Loucy (cell line): ENCODE measurements around the gene TOR3A.

Source experiments
- H2AFZ ChIP-seq: fragments of 200-600 bp; sonication (generic); 2 replicates; pipeline ENCODE4 v1.6.0; 2016; ENCODE audit warnings: antibody characterized with exemption, mild to moderate bottlenecking, low read length, moderate library complexity
- H3F3A ChIP-seq: fragments of 200-600 bp; 2 replicates; pipeline ENCODE4 v1.6.0; 2016; ENCODE audit warnings: antibody characterized with exemption, low read depth, mild to moderate bottlenecking
- H3K27me3 ChIP-seq: fragments of 200-600 bp; sonication (generic); 2 replicates; pipeline ENCODE4 v1.6.1; 2014; ENCODE audit warnings: low read length, mild to moderate bottlenecking; ENCODE audit not compliant: insufficient read depth, poor library complexity, severe bottlenecking
- H3K36me3 ChIP-seq: fragments of 200-600 bp; sonication (generic); 2 replicates; pipeline ENCODE4 v1.6.1; 2016; ENCODE audit warnings: low read length; ENCODE audit not compliant: insufficient read depth
- H3K4me1 ChIP-seq: fragments of 200-600 bp; sonication (generic); 2 replicates; pipeline ENCODE4 v1.5.1; 2014; ENCODE audit warnings: low read length, mild to moderate bottlenecking; ENCODE audit not compliant: insufficient read depth, poor library complexity, severe bottlenecking
- H3K4me2 ChIP-seq: fragments of 200-600 bp; sonication (generic); 2 replicates; pipeline ENCODE4 v1.6.0; 2014; ENCODE audit warnings: antibody characterized with exemption, low read length, low read depth, mild to moderate bottlenecking; ENCODE audit not compliant: poor library complexity, severe bottlenecking
- H3K4me3 ChIP-seq: fragments of 200-600 bp; sonication (generic); 2 replicates; pipeline ENCODE4 v1.5.1; 2014; ENCODE audit warnings: low read length, mild to moderate bottlenecking, mixed read lengths; ENCODE audit not compliant: poor library complexity, severe bottlenecking
- H3K79me2 ChIP-seq: fragments of 200-600 bp; sonication (generic); 2 replicates; pipeline ENCODE4 v1.6.1; 2014; ENCODE audit warnings: low read length; ENCODE audit not compliant: insufficient read depth
- H3K9ac ChIP-seq: fragments of 200-600 bp; sonication (generic); 2 replicates; pipeline ENCODE4 v1.6.0; 2014; ENCODE audit warnings: mild to moderate bottlenecking, low read depth, low read length, moderate library complexity; ENCODE audit not compliant: poor library complexity, severe bottlenecking
- H3K9me2 ChIP-seq: fragments of 200-600 bp; sonication (generic); replicated peaks from 2 replicates; pipeline ENCODE4 v1.6.1; 2016; ENCODE audit warnings: low read depth, low read length, mixed read lengths
- H3K9me3 ChIP-seq: fragments of 200-600 bp; sonication (generic); 2 replicates; pipeline ENCODE4 v1.6.1; 2014; ENCODE audit warnings: mild to moderate bottlenecking, antibody characterized with exemption, low read length, low read depth; ENCODE audit not compliant: insufficient read depth
- H4K20me1 ChIP-seq: fragments of 200-600 bp; sonication (generic); 2 replicates; pipeline ENCODE4 v1.6.0; 2014; ENCODE audit warnings: antibody characterized with exemption, low read length, mild to moderate bottlenecking; ENCODE audit not compliant: insufficient read depth, poor library complexity, severe bottlenecking
- CTCF ChIP-seq: fragments of 200-600 bp; sonication (generic); conservative IDR thresholded peaks from 2 replicates; pipeline ENCODE4 v1.5.1; 2014; ENCODE audit warnings: mild to moderate bottlenecking, antibody characterized with exemption, low read length
- EZH2phosphoT487 ChIP-seq: fragments of 200-600 bp; IDR thresholded peaks from 2 replicates; pipeline ENCODE4 v1.6.1; 2018; ENCODE audit warnings: antibody characterized with exemption, mild to moderate bottlenecking, moderate library complexity, borderline replicate concordance

The TOR3A gene

GRCh38 chr1:179081687-179082332 lies at the start of gene TOR3A:
Gene TOR3A (plus strand): TSS chr1:179082070. CDS start chr1:179082129, 59 bp downstream.
- Histone ChIP-seq H2AFZ (peak within 1 kb of the TSS; percentile 78), H3K79me2 (peaks cover 43% of the 10 kb centered on the region), H3K9ac (peak within 1 kb of the TSS; percentile 70), H3K36me3 (0 out of 2 replicates have a peak, but pooled peaks cover 3% of the 10 kb centered on the region), H3K27me3 (no peaks in the 10 kb centered on the region), H3K4me1 (peaks cover 15% of the 10 kb centered on the region), H3K9me2 (no peaks in the 10 kb centered on the region), H3K4me3 (peak within 1 kb of the TSS; percentile 75), H3F3A (no peaks in the 10 kb centered on the region), H4K20me1 (peaks cover 9% of the 10 kb centered on the region), H3K4me2 (peak within 1 kb of the TSS; percentile 95), H3K9me3 (no peaks in the 10 kb centered on the region)
- TF ChIP-seq CTCF (no peak), EZH2phosphoT487 (no peak)

- Histone ChIP-seq H3K4me3 (no peak overlapping the region), H3K9ac (peak overlapping the region; percentile 24), H3K4me2 (peak overlapping the region; percentile 29), H3F3A (no peaks in the 10 kb centered on the region), H3K27me3 (no peaks in the 10 kb centered on the region), H3K9me3 (no peaks in the 10 kb centered on the region), H4K20me1 (peaks cover 43% of the 10 kb centered on the region), H3K9me2 (no peaks in the 10 kb centered on the region), H3K79me2 (peaks cover 97% of the 10 kb centered on the region), H3K36me3 (no peaks in the 10 kb centered on the region), H2AFZ (no peak overlapping the region), H3K4me1 (peaks cover 56% of the 10 kb centered on the region)
- TF ChIP-seq EZH2phosphoT487 (no peak), CTCF (no peak)
Measured at GRCh38 chr1:179034720-179035119, 47.1 kb upstream of the TOR3A start.

- H3F3A ChIP-seq: no peaks in the 10 kb centered on the region
- no peak for TF ChIP-seq EZH2phosphoT487
- TF ChIP-seq CTCF: no peak
- H3K4me3 ChIP-seq: no peak overlapping the region
- peaks cover 25% of the 10 kb centered on the region for H4K20me1 ChIP-seq
- no peaks in the 10 kb centered on the region for H3K9me3 ChIP-seq
- no peaks in the 10 kb centered on the region for H3K36me3 ChIP-seq
- H2AFZ ChIP-seq: no peak overlapping the region
- H3K4me1 ChIP-seq: peaks cover 34% of the 10 kb centered on the region
- H3K9me2 ChIP-seq: no peaks in the 10 kb centered on the region
- H3K9ac ChIP-seq: no peak overlapping the region
- H3K27me3 ChIP-seq: no peaks in the 10 kb centered on the region
- peaks cover 82% of the 10 kb centered on the region for H3K79me2 ChIP-seq
- no peak overlapping the region for H3K4me2 ChIP-seq
Measured at GRCh38 chr1:179036844-179037465, 44.9 kb upstream of the TOR3A start.
